SJSA1 (cell line): ENCODE measurements around the gene ZFYVE28. TPM values are rescaled to one million over a fixed set of nuclear protein-coding genes. Genes with fewer than 3 reads are reported as not detected.

Experiments
- total RNA-seq: library from RNA; depleted of rRNA; stranded (reverse); fragments of >200 nt; shearing (Covaris generic); gene quantifications from 2 replicates; pipeline ENCODE4 v1.2.3, GENCODE V29; 2014; rRNA removed

The ZFYVE28 gene
- total RNA-seq, 1 experiment from 2014 or later, result 0.11 TPM

Other genes with a start within 250 kb of the ZFYVE28 start
- gene HAUS3, start 176.5 kb downstream of the ZFYVE28 start, total RNA-seq, result 10.0 and 16.6 TPM in 2 replicates
- 0.61 TPM in 1 of 2 replicates, not detected in the other for gene POLN, start 176.5 kb downstream of the ZFYVE28 start, total RNA-seq
- 8.7 and 11.7 TPM in 2 replicates for gene MXD4, start 156.5 kb downstream of the ZFYVE28 start, total RNA-seq
- gene CFAP99, start 310 bp upstream of the ZFYVE28 start, total RNA-seq, result not detected in 2 replicates
- gene RNF4, start 50.5 kb upstream of the ZFYVE28 start, total RNA-seq, result 34.1 and 59.8 TPM in 2 replicates
- gene FAM193A, start 118.0 kb upstream of the ZFYVE28 start, total RNA-seq, result 4.4 and 7.6 TPM in 2 replicates